ENCODE data around the gene SSH2.
A peak's percentile ranks its signal among the peaks of the same experiment; 100 is the strongest.

The SSH2 gene

GRCh38 chr17:29929533-29930408 lies at the start of gene SSH2:
TSS of gene SSH2 (minus strand) at chr17:29930228. CDS start at chr17:29930000, 228 bp downstream.
- no peaks in the 10 kb centered on the region for H4K20me1 ChIP-seq (ENCODE audit: insufficient read depth)
- H3K4me1 ChIP-seq (ENCODE audit: low read depth, poor library complexity, severe bottlenecking) = peaks cover 29% of the 10 kb centered on the region
- H3K4me3 ChIP-seq (IDR thresholded peaks at IDR 0.05; ENCODE audit: insufficient read depth, low read depth, low read length) = peak within 1 kb of the TSS; percentile 52
- H3K27me3 ChIP-seq (ENCODE audit: insufficient read depth, low read depth) = no peaks in the 10 kb centered on the region
- H3K27ac ChIP-seq = peak within 1 kb of the TSS; percentile 72
- no peaks in the 10 kb centered on the region for H3K36me3 ChIP-seq (ENCODE audit: insufficient read depth)
- H3K79me2 ChIP-seq (ENCODE audit: insufficient read depth, low read depth) = peaks cover 45% of the 10 kb centered on the region
- H2AFZ ChIP-seq (ENCODE audit: low read depth) = peak within 1 kb of the TSS; percentile 82
- H3K9ac ChIP-seq = peak within 1 kb of the TSS; percentile 73
- TF ChIP-seq CTCF (conservative IDR thresholded peaks at IDR 0.05; ENCODE audit: low read depth, low read length) = no peak
- peak within 1 kb of the TSS; percentile 82 for H3K4me2 ChIP-seq

- H3K4me2 ChIP-seq = no peak overlapping the region
- H3K36me3 ChIP-seq (ENCODE audit: insufficient read depth) = no peaks in the 10 kb centered on the region
- H4K20me1 ChIP-seq (ENCODE audit: insufficient read depth) = no peaks in the 10 kb centered on the region
- no peak overlapping the region for H3K4me3 ChIP-seq (IDR thresholded peaks at IDR 0.05; ENCODE audit: insufficient read depth, low read depth, low read length)
- H3K79me2 ChIP-seq (ENCODE audit: insufficient read depth, low read depth) = no peaks in the 10 kb centered on the region
- no peaks in the 10 kb centered on the region for H3K27me3 ChIP-seq (ENCODE audit: insufficient read depth, low read depth)
- H3K27ac ChIP-seq = no peak overlapping the region
- no peak overlapping the region for H2AFZ ChIP-seq (ENCODE audit: low read depth)
- no peak overlapping the region for H3K9ac ChIP-seq
- no peaks in the 10 kb centered on the region for H3K4me1 ChIP-seq (ENCODE audit: low read depth, poor library complexity, severe bottlenecking)
- TF ChIP-seq CTCF (conservative IDR thresholded peaks at IDR 0.05; ENCODE audit: low read depth, low read length) = no peak
Measured at GRCh38 chr17:29977836-29978235, 47.8 kb upstream of the SSH2 start.

GRCh38 chr17:29973005-29973404 lies 43.0 kb upstream of the SSH2 start:
- TF ChIP-seq CTCF (conservative IDR thresholded peaks at IDR 0.05; ENCODE audit: low read depth, low read length) = no peak
- Histone ChIP-seq H3K79me2 (ENCODE audit: insufficient read depth, low read depth) (no peaks in the 10 kb centered on the region), H3K4me1 (ENCODE audit: low read depth, poor library complexity, severe bottlenecking) (no peaks in the 10 kb centered on the region), H3K4me3 (IDR thresholded peaks at IDR 0.05; ENCODE audit: insufficient read depth, low read depth, low read length) (no peak overlapping the region), H3K27me3 (ENCODE audit: insufficient read depth, low read depth) (no peaks in the 10 kb centered on the region), H3K4me2 (no peak overlapping the region), H3K27ac (no peak overlapping the region), H3K36me3 (ENCODE audit: insufficient read depth) (no peaks in the 10 kb centered on the region), H2AFZ (ENCODE audit: low read depth) (no peak overlapping the region), H4K20me1 (ENCODE audit: insufficient read depth) (no peaks in the 10 kb centered on the region), H3K9ac (no peak overlapping the region)

- no peak overlapping the region for H3K9ac ChIP-seq
- H3K36me3 ChIP-seq (ENCODE audit: insufficient read depth) = no peaks in the 10 kb centered on the region
- H3K79me2 ChIP-seq (ENCODE audit: insufficient read depth, low read depth) = no peaks in the 10 kb centered on the region
- no peaks in the 10 kb centered on the region for H4K20me1 ChIP-seq (ENCODE audit: insufficient read depth)
- no peak overlapping the region for H3K27ac ChIP-seq
- TF ChIP-seq CTCF (conservative IDR thresholded peaks at IDR 0.05; ENCODE audit: low read depth, low read length) = no peak
- H3K4me2 ChIP-seq = no peak overlapping the region
- H2AFZ ChIP-seq (ENCODE audit: low read depth) = no peak overlapping the region
- no peaks in the 10 kb centered on the region for H3K27me3 ChIP-seq (ENCODE audit: insufficient read depth, low read depth)
- no peaks in the 10 kb centered on the region for H3K4me1 ChIP-seq (ENCODE audit: low read depth, poor library complexity, severe bottlenecking)
- H3K4me3 ChIP-seq (IDR thresholded peaks at IDR 0.05; ENCODE audit: insufficient read depth, low read depth, low read length) = no peak overlapping the region
Measured at GRCh38 chr17:29972277-29972676, 42.2 kb upstream of the SSH2 start.

Data from KMS-11 (cell line).